ENCODE data around the gene LRRC8D.

LRRC8D gene

DNA sequence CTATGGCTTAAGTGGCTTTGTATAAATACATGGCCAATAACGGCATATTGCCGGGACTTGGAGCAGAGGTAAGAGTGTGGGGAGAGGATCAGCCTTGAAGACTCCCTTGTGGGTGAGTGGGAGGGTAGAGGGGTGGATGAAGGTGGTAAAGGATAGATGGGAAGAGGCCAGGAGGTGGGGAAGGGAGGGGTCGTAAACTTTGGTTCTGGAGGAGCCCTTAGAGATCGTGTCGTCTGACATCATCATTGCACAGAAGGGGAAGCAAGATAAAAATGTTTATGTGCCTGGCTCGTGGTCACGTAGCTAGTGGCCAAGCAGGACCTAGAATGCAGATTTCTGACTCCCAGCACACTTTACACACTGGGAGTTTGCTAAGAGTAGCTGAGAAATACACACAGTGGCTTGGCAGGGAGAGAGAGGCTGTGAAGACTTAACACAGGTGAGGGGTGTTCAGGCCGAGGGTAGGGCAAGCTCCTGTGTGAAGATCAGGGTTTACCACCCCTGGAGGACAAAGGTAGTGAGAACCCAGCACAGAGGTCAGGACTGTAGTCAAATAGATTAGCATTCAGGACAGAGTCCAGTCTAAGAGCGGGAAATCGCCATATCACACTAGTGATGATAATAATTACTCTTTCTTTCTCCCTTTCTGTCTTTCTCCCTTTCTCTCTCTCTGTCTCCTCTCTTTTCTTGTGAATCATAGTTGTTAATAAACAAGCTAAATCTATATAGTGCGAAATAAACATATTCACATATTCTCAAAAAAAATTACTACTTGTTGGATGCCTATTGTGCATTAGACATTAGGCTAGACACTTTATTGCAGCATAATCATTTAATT, 75.5 kb downstream of the LRRC8D start (continued):
- TF ChIP-seq, protein P1, sequence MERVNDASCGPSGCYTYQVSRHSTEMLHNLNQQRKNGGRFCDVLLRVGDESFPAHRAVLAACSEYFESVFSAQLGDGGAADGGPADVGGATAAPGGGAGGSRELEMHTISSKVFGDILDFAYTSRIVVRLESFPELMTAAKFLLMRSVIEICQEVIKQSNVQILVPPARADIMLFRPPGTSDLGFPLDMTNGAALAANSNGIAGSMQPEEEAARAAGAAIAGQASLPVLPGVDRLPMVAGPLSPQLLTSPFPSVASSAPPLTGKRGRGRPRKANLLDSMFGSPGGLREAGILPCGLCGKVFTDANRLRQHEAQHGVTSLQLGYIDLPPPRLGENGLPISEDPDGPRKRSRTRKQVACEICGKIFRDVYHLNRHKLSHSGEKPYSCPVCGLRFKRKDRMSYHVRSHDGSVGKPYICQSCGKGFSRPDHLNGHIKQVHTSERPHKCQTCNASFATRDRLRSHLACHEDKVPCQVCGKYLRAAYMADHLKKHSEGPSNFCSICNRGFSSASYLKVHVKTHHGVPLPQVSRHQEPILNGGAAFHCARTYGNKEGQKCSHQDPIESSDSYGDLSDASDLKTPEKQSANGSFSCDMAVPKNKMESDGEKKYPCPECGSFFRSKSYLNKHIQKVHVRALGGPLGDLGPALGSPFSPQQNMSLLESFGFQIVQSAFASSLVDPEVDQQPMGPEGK (CRISPR knock-in tag; IDR thresholded peaks at IDR 0.05; ENCODE audit: borderline replicate concordance), result no peak
- TF ChIP-seq ZFP30 (CRISPR knock-in tag; IDR thresholded peaks at IDR 0.05), result no peak
- no peak for TF ChIP-seq ZNF8 (CRISPR knock-in tag; IDR thresholded peaks at IDR 0.05)
- no peak for TF ChIP-seq ZNF70 (CRISPR knock-in tag; IDR thresholded peaks at IDR 0.05)

DNA sequence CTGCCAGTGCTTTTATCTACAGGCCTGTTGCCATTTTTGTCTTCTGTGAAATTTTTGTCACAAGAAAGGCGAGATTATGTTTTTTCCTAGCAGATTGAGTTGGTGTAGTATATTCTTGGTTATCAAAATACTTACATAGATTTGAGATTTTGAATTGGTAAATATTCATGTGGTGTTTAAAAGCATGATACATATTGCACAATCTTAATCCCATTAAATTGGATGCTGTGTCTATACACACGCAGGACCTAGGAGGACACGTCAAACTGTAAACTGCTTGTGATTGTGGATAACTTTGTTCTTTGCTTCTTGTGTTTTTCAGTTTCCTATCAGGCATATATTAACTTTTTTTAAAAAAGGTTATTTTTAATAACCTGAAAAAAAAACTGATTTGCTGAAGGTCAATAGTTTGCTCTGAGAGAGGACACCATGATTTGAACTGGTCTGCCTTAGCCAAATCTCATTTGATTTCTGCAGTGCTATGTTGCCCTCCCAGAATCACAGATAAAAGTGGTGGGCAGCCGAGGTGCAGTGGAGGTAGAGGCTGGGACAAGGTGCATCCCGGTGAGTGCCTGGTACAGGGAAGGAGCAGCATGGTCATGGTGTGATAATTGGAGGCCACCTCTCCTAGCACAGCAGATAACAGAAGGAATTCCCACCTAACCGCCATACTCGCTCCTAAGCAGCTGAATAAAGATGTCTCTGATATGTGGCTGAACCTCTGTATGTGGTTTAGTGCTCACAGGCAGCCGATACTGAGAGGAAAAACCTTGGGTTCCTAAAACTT, 76.7 kb downstream of the LRRC8D start:
- TF ChIP-seq ZNF70 (CRISPR knock-in tag; IDR thresholded peaks at IDR 0.05) (no peak), SNAI2 (CRISPR knock-in tag; IDR thresholded peaks at IDR 0.05) (no peak), ZNF8 (CRISPR knock-in tag; IDR thresholded peaks at IDR 0.05) (no peak), ZFP30 (CRISPR knock-in tag; IDR thresholded peaks at IDR 0.05) (no peak)
- TF ChIP-seq, protein P2, sequence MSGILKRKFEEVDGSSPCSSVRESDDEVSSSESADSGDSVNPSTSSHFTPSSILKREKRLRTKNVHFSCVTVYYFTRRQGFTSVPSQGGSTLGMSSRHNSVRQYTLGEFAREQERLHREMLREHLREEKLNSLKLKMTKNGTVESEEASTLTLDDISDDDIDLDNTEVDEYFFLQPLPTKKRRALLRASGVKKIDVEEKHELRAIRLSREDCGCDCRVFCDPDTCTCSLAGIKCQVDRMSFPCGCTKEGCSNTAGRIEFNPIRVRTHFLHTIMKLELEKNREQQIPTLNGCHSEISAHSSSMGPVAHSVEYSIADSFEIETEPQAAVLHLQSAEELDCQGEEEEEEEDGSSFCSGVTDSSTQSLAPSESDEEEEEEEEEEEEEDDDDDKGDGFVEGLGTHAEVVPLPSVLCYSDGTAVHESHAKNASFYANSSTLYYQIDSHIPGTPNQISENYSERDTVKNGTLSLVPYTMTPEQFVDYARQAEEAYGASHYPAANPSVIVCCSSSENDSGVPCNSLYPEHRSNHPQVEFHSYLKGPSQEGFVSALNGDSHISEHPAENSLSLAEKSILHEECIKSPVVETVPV (CRISPR knock-in tag; IDR thresholded peaks at IDR 0.05), result no peak
- TF ChIP-seq, protein P3, sequence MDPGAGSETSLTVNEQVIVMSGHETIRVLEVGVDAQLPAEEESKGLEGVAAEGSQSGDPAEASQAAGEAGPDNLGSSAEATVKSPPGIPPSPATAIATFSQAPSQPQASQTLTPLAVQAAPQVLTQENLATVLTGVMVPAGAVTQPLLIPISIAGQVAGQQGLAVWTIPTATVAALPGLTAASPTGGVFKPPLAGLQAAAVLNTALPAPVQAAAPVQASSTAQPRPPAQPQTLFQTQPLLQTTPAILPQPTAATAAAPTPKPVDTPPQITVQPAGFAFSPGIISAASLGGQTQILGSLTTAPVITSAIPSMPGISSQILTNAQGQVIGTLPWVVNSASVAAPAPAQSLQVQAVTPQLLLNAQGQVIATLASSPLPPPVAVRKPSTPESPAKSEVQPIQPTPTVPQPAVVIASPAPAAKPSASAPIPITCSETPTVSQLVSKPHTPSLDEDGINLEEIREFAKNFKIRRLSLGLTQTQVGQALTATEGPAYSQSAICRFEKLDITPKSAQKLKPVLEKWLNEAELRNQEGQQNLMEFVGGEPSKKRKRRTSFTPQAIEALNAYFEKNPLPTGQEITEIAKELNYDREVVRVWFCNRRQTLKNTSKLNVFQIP (CRISPR knock-in tag; IDR thresholded peaks at IDR 0.05; ENCODE audit: borderline replicate concordance, low read depth), result no peak
- no peak for ATAC-seq

DNA sequence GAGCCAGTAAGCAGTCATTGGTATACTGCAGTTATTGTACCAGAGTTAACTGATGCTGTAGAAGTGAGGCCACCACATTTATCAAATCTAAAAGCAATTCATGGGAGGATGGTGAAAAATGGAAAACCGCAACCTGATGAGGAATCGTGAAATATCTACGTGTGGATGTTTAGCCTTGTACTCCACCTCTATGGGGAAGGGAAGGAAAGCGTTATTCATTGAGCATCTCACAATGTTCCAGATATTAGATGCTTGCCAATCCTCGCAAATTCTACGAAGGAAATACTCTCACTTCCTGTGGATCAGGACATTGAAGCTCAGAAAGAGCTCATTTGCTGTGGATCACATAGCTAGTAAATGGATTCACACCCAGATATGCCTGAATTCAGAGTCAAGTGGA, 77.3 kb downstream of the LRRC8D start:
- TF ChIP-seq ZC3H10 (CRISPR knock-in tag; IDR thresholded peaks at IDR 0.05) (no peak), RARB (CRISPR knock-in tag; IDR thresholded peaks at IDR 0.05) (no peak), ZNF70 (CRISPR knock-in tag; IDR thresholded peaks at IDR 0.05) (no peak), TCF4 (CRISPR knock-in tag; IDR thresholded peaks at IDR 0.05; ENCODE audit: borderline replicate concordance) (no peak), CSDC2 (CRISPR knock-in tag; IDR thresholded peaks at IDR 0.05) (no peak), GLIS3 (CRISPR knock-in tag; IDR thresholded peaks at IDR 0.05) (no peak), ZNF8 (CRISPR knock-in tag; IDR thresholded peaks at IDR 0.05) (no peak), ARNTL (CRISPR knock-in tag; IDR thresholded peaks at IDR 0.05; ENCODE audit: borderline replicate concordance, low read depth) (no peak), ISL1 (CRISPR knock-in tag; IDR thresholded peaks at IDR 0.05) (no peak), SNAI2 (CRISPR knock-in tag; IDR thresholded peaks at IDR 0.05) (no peak), BACH2 (CRISPR knock-in tag; IDR thresholded peaks at IDR 0.05; ENCODE audit: borderline replicate concordance) (no peak)
- TF ChIP-seq, protein P1 (CRISPR knock-in tag; IDR thresholded peaks at IDR 0.05; ENCODE audit: borderline replicate concordance), result no peak
- TF ChIP-seq, protein P3 (CRISPR knock-in tag; IDR thresholded peaks at IDR 0.05; ENCODE audit: borderline replicate concordance, low read depth), result no peak
- TF ChIP-seq, protein P4, sequence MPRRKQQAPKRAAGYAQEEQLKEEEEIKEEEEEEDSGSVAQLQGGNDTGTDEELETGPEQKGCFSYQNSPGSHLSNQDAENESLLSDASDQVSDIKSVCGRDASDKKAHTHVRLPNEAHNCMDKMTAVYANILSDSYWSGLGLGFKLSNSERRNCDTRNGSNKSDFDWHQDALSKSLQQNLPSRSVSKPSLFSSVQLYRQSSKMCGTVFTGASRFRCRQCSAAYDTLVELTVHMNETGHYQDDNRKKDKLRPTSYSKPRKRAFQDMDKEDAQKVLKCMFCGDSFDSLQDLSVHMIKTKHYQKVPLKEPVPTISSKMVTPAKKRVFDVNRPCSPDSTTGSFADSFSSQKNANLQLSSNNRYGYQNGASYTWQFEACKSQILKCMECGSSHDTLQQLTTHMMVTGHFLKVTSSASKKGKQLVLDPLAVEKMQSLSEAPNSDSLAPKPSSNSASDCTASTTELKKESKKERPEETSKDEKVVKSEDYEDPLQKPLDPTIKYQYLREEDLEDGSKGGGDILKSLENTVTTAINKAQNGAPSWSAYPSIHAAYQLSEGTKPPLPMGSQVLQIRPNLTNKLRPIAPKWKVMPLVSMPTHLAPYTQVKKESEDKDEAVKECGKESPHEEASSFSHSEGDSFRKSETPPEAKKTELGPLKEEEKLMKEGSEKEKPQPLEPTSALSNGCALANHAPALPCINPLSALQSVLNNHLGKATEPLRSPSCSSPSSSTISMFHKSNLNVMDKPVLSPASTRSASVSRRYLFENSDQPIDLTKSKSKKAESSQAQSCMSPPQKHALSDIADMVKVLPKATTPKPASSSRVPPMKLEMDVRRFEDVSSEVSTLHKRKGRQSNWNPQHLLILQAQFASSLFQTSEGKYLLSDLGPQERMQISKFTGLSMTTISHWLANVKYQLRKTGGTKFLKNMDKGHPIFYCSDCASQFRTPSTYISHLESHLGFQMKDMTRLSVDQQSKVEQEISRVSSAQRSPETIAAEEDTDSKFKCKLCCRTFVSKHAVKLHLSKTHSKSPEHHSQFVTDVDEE (CRISPR knock-in tag; IDR thresholded peaks at IDR 0.05), result no peak
- ATAC-seq, result no peak

Measured in SK-N-SH treated with all-trans-retinoic acid at 6 μM for 48 hours (cell line).